ENCODE data around the gene GLT8D2. TPM values are rescaled to one million over a fixed set of nuclear protein-coding genes. Genes with fewer than 3 reads are reported as not detected.

GLT8D2 gene
- total and polyA plus RNA-seq, 2 donors (not counting 3 experiments of a cell fraction or from before 2014, with no cell fraction given), result 1.7 to 2.6 TPM

DNA sequence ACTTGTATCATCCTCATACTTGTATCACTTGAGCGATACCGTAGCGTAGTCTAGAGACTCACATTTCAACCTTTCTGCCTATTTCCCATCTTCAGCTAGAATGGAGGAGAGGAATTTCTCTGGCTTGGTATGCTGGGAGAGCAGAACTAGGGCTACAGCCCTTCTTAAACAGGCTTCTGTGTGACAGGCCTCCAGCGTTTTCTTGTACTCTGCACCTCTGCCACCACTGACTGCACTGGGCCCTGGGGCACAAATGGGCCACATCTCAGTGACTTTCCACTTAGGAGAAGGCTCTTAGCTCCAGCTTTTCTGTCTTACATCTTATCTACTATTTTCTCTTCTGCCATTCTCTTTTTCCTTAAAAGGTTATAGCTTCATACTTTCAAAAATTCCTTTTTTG, 41.1 kb upstream of the GLT8D2 start:
- intact Hi-C loops (cut with micrococcal nuclease) (no loop called here), dilution Hi-C loops (cut with MboI; ENCODE audit: extremely low pct_ligation_motif_present, low sequenced_read_pairs) (no loop called here)
- Histone ChIP-seq H3K79me2 (ENCODE audit: control insufficient read depth, insufficient read depth, low read length) (no peaks in the 10 kb centered on the region), H4K20me1 (replicated peaks; ENCODE audit: control insufficient read depth, extremely low read depth, insufficient read depth, low read length) (no peaks in the 10 kb centered on the region), H3K27ac (ENCODE audit: insufficient read depth, low read depth, low read length) (no peak overlapping the region), H3K4me1 (ENCODE audit: control insufficient read depth, extremely low read depth, insufficient read depth, low read length) (no peaks in the 10 kb centered on the region), H2AFZ (ENCODE audit: low read depth, low read length) (no peak overlapping the region), H3K4me2 (ENCODE audit: insufficient read depth, low read length) (no peak overlapping the region), H3K27me3 (ENCODE audit: control insufficient read depth in 2 of 2, insufficient read depth in 2 of 2, low read length in 2 of 2) (no peaks in the 10 kb centered on the region), H3K36me3 (ENCODE audit: control insufficient read depth in 2 of 2, extremely low read depth in 1 of 2, insufficient read depth in 2 of 2, low read length in 2 of 2) (peaks cover 2 to 7% of the 10 kb centered on the region in 2 experiments), H3K9ac (replicated peaks; ENCODE audit: extremely low read depth, insufficient read depth, low read length) (no peak overlapping the region), H3K4me3 (replicated peaks in 1 of 3; ENCODE audit: insufficient read depth in 1 of 3, low read depth in 1 of 3, low read length in 3 of 3) (no peak overlapping the region), H3K9me1 (replicated peaks; ENCODE audit: control insufficient read depth, extremely low read depth, insufficient read depth, low read length) (no peaks in the 10 kb centered on the region), H3K9me3 (replicated peaks; ENCODE audit: control insufficient read depth, insufficient read depth, low read length) (no peaks in the 10 kb centered on the region)
- no peak for FAIRE-seq
- no TSS peak for BruUV-seq (replicated peaks)
- no peak for TF ChIP-seq POLR2AphosphoS5 (IDR thresholded peaks at IDR 0.05; ENCODE audit: insufficient read depth, low read depth, low read length)
- no peak for TF ChIP-seq GATA2 (IDR thresholded peaks at IDR 0.05; ENCODE audit: insufficient read depth, insufficient read length, low read depth, low read length)
- ChIA-PET CTCF (interaction anchor here (1.3 to 2.8 kb wide), 2 partner anchors 13 to 18 kb away, joined by 4 to 13 read pairs; no protein-coding TSS in a partner anchor), POLR2A (interaction anchor here (0.6 kb wide), 1 partner anchor 14 kb away, joined by 4 read pairs; no protein-coding TSS in a partner anchor)
- no peak for DNase-seq (ENCODE audit: low read depth, low spot score)

DNA sequence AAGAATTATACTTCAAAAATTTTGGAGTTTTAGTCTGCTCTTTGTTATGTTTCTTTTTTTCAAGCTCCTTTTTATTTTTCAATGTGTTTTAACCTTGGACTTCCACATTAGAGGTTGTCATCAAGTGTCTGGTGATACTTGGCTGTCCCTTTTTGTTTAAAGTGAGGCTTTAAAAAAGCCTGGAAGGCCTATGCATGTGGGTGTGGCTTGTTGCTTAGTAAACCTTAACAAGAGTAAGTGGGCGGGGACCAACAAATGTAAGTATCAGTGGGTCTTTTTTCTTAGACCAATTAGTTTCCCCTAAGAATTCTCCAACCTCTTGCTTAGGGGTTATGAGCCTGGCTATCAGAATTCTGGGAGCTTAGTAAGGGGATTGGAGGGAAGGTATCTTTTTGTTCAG, 40.7 kb upstream of the GLT8D2 start:
- H3K79me2 ChIP-seq (ENCODE audit: control insufficient read depth, insufficient read depth, low read length), result no peaks in the 10 kb centered on the region
- no peak overlapping the region for H3K4me3 ChIP-seq (replicated peaks in 1 of 3; ENCODE audit: insufficient read depth in 1 of 3, low read depth in 1 of 3, low read length in 3 of 3)
- no peaks in the 10 kb centered on the region for H3K9me3 ChIP-seq (replicated peaks; ENCODE audit: control insufficient read depth, insufficient read depth, low read length)
- CTCF ChIA-PET, result interaction anchor here (2.8 kb wide), 1 partner anchor 18 kb away, joined by 13 read pairs; no protein-coding TSS in a partner anchor
- dilution Hi-C loops (cut with MboI; ENCODE audit: extremely low pct_ligation_motif_present, low sequenced_read_pairs) (no loop called here), intact Hi-C loops (cut with micrococcal nuclease) (no loop called here)
- FAIRE-seq (no peak), DNase-seq (ENCODE audit: low read depth, low spot score) (no peak)
- H2AFZ ChIP-seq (ENCODE audit: low read depth, low read length), result no peak overlapping the region
- H3K9ac ChIP-seq (replicated peaks; ENCODE audit: extremely low read depth, insufficient read depth, low read length), result no peak overlapping the region
- no TSS peak for BruUV-seq (replicated peaks)
- no peak for TF ChIP-seq JUN (IDR thresholded peaks at IDR 0.05; ENCODE audit: borderline replicate concordance, insufficient read depth, insufficient read length, low read depth)
- no peak for TF ChIP-seq FOS (IDR thresholded peaks at IDR 0.05; ENCODE audit: borderline replicate concordance, insufficient read depth, low read length)
- TF ChIP-seq, protein P1, sequence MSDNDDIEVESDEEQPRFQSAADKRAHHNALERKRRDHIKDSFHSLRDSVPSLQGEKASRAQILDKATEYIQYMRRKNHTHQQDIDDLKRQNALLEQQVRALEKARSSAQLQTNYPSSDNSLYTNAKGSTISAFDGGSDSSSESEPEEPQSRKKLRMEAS (IDR thresholded peaks at IDR 0.05; ENCODE audit: insufficient read depth, insufficient read length), result no peak
- no peak for TF ChIP-seq MYC (IDR thresholded peaks at IDR 0.05; ENCODE audit: low read depth, low read length)
- TF ChIP-seq, protein P2, sequence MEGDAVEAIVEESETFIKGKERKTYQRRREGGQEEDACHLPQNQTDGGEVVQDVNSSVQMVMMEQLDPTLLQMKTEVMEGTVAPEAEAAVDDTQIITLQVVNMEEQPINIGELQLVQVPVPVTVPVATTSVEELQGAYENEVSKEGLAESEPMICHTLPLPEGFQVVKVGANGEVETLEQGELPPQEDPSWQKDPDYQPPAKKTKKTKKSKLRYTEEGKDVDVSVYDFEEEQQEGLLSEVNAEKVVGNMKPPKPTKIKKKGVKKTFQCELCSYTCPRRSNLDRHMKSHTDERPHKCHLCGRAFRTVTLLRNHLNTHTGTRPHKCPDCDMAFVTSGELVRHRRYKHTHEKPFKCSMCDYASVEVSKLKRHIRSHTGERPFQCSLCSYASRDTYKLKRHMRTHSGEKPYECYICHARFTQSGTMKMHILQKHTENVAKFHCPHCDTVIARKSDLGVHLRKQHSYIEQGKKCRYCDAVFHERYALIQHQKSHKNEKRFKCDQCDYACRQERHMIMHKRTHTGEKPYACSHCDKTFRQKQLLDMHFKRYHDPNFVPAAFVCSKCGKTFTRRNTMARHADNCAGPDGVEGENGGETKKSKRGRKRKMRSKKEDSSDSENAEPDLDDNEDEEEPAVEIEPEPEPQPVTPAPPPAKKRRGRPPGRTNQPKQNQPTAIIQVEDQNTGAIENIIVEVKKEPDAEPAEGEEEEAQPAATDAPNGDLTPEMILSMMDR (IDR thresholded peaks at IDR 0.05; ENCODE audit: extremely low read depth in 1 of 2, insufficient read depth in 1 of 2, low read depth in 1 of 2, low read length in 2 of 2), result no peak
- no peak for TF ChIP-seq POLR2AphosphoS5 (IDR thresholded peaks at IDR 0.05; ENCODE audit: insufficient read depth, low read depth, low read length)
- TF ChIP-seq GATA2 (IDR thresholded peaks at IDR 0.05; ENCODE audit: insufficient read depth, insufficient read length, low read depth, low read length), result no peak
- no peak for TF ChIP-seq EZH2 (IDR thresholded peaks at IDR 0.05; ENCODE audit: borderline replicate concordance, low read depth, low read length, severe bottlenecking)
- no peak for TF ChIP-seq POLR2A (IDR thresholded peaks at IDR 0.05; ENCODE audit: low read depth, low read length)
- H3K4me2 ChIP-seq (ENCODE audit: insufficient read depth, low read length), result no peak overlapping the region
- POLR2A ChIA-PET, result interaction anchor here (0.6 kb wide), 1 partner anchor 15 kb away, joined by 4 read pairs; no protein-coding TSS in a partner anchor
- H3K9me1 ChIP-seq (replicated peaks; ENCODE audit: control insufficient read depth, extremely low read depth, insufficient read depth, low read length), result no peaks in the 10 kb centered on the region
- H3K27me3 ChIP-seq (ENCODE audit: control insufficient read depth in 2 of 2, insufficient read depth in 2 of 2, low read length in 2 of 2), result no peaks in the 10 kb centered on the region
- H3K4me1 ChIP-seq (ENCODE audit: control insufficient read depth, extremely low read depth, insufficient read depth, low read length), result no peaks in the 10 kb centered on the region
- no peak overlapping the region for H3K27ac ChIP-seq (ENCODE audit: insufficient read depth, low read depth, low read length)
- H3K36me3 ChIP-seq (ENCODE audit: control insufficient read depth in 2 of 2, extremely low read depth in 1 of 2, insufficient read depth in 2 of 2, low read length in 2 of 2), result peaks cover 2 to 7% of the 10 kb centered on the region in 2 experiments
- no peaks in the 10 kb centered on the region for H4K20me1 ChIP-seq (replicated peaks; ENCODE audit: control insufficient read depth, extremely low read depth, insufficient read depth, low read length)

Measured in endothelial cell of umbilical vein (primary cell).